Calu3 (cell line): ENCODE data around the gene ARF4. TPM values are rescaled to one million over a fixed set of nuclear protein-coding genes. Genes with fewer than 3 reads are reported as not detected.
A peak's percentile ranks its signal among the peaks of the same experiment; 100 is the strongest.
"Not testable (repeated sequence)": the region's sequence is repeated elsewhere in the genome, so short reads cannot be mapped to it uniquely, and the experiment has no call there.

Experiments
- Bru-seq: library from RNA; stranded (reverse); fragments of 400-500 nt; gene quantifications from one replicate; lab custom pipeline; 2021; lab: Mats Ljungman, UMichigan
- BruChase-seq, 2 experiments: library from RNA; stranded (reverse); fragments of 400-500 nt; gene quantifications; one replicate each; lab custom pipeline; 2021; lab: Mats Ljungman, UMichigan
- BruUV-seq: library from RNA; stranded (reverse); fragments of 400-500 nt; replicated peaks from 2 replicates; lab custom pipeline; 2021; lab: Mats Ljungman, UMichigan
- CTCF ChIA-PET: fragments of 300-600 bp; sonication (Branson Sonifier 250); formaldehyde crosslinking; loops from one replicate; lab custom pipeline; 2022; ENCODE audit warnings: antibody characterized with exemption; lab: Charles Lee
- DNase-seq: peaks from one replicate; pipeline ENCODE4 v3.0.0; 2022
- H3K27ac Mint-ChIP-seq: one replicate; pipeline ENCODE4 v1.8.0; 2022; ENCODE audit warnings: mixed read lengths; ENCODE audit not compliant: unreplicated experiment
- H3K27me3 Mint-ChIP-seq: one replicate; pipeline ENCODE4 v1.8.0; 2022; ENCODE audit warnings: mixed read lengths; ENCODE audit not compliant: unreplicated experiment
- H3K36me3 Mint-ChIP-seq: one replicate; pipeline ENCODE4 v1.8.0; 2022; ENCODE audit warnings: mild to moderate bottlenecking, moderate library complexity, mixed read lengths; ENCODE audit not compliant: insufficient read depth, unreplicated experiment
- H3K4me1 Mint-ChIP-seq: one replicate; pipeline ENCODE4 v1.8.0; 2022; ENCODE audit warnings: mild to moderate bottlenecking, low read depth, mixed read lengths; ENCODE audit not compliant: unreplicated experiment
- H3K4me3 Mint-ChIP-seq: one replicate; pipeline ENCODE4 v1.8.0; 2022; ENCODE audit warnings: mild to moderate bottlenecking, low read depth, moderate library complexity, mixed read lengths; ENCODE audit not compliant: unreplicated experiment
- H3K9me3 Mint-ChIP-seq: one replicate; pipeline ENCODE4 v1.8.0; 2022; ENCODE audit warnings: low read depth, mixed read lengths; ENCODE audit not compliant: unreplicated experiment
- intact Hi-C: fragments of 100-400 bp; cut with micrococcal nuclease; formaldehyde crosslinking; loops from one replicate; pipeline ENCODE4 v1.10.0; 2022; ENCODE audit not compliant: unreplicated experiment
- long read RNA-seq: library from polyadenylated mRNA; stranded (forward); transcript quantifications from one replicate; pipeline ENCODE4 v2.0.0, GENCODE V29; 2022
- total RNA-seq: library from RNA; stranded (reverse); gene quantifications from 2 replicates; pipeline ENCODE4 v1.2.3, GENCODE V29; 2022
- TF ChIP-seq, protein P1 (sequence below): fragments of 200-600 bp; IDR thresholded peaks from one replicate; pipeline ENCODE4 v1.8.0; 2022; ENCODE audit warnings: antibody characterized with exemption; ENCODE audit not compliant: unreplicated experiment

The ARF4 gene
- total RNA-seq (160 and 164 TPM in 2 replicates), Bru-seq, nascent RNA (percentile 97 among the genes with signal in this experiment), BruChase-seq, experiment 1, labeled RNA remaining after a 6-hour chase (percentile 97 among the genes with signal in this experiment), BruChase-seq, experiment 2, labeled RNA remaining after a 2-hour chase (percentile 95 among the genes with signal in this experiment)
- long read RNA-seq, transcript ARF4-201 (6 exons, 1,660 nt), result major isoform, 332 of 345 reads
- long read RNA-seq, partial matches to known transcripts, result 0 of 345 reads
- long read RNA-seq, other reads (novel, unspliced or antisense), result 11 of 345 reads

DNA sequence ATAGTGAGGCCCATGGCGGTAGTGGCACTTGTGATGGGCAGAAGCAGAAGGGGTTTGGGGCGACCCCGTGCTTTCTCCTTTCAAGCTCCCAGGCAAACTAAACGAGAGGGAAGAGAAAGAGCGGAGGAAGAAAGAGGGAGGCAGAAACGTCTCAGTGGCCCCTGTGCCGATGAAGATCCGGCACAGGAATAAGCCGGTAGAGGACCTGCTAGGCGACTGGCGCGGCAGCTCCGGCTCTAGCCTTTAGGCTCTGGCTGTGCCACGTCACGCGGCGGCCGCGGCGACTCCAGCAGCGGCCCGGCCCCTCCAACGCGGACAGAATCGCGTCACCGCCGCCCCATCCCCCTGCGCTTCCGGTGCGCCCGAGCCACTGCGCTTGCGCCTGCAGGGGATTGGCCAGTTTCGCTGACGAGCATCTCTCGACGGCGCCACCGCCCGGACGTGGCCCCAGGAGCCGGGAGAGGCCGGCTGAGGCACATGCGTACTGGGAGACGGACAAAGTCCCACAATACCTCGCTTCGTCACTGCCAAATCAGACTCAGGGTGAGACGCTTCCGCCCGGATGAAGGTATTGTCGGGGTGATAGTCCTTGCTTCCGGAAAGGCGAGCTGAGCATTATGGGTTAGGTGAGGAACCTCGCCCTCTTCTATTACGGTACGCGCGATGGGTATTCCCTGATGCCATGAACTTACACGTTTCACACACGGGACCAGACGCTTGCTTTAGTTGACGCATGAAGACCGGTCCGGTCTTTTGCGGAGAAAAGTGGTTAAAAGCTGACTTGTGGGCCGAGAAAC is at the start of gene ARF4:
Gene ARF4, minus strand, starts transcription at position 218 of the 797 bp plus-strand sequence. Its CDS starts 204 bp downstream, at position 14.
- intact Hi-C loops, result loop anchor here (10.0 kb wide), 1 partner anchor 157 kb away; the partner anchor contains the start of gene SLMAP
- Mint-ChIP-seq H3K27ac (peak within 1 kb of the TSS; percentile 86), H3K36me3 (peaks cover 73% of the 10 kb centered on the region), H3K4me1 (peaks cover 32% of the 10 kb centered on the region), H3K9me3 (no peaks in the 10 kb centered on the region), H3K27me3 (no peaks in the 10 kb centered on the region), H3K4me3 (peak within 1 kb of the TSS; percentile 87)
- BruUV-seq, result no TSS peak
- DNase-seq, result peak; percentile 99
- TF ChIP-seq, protein P1, sequence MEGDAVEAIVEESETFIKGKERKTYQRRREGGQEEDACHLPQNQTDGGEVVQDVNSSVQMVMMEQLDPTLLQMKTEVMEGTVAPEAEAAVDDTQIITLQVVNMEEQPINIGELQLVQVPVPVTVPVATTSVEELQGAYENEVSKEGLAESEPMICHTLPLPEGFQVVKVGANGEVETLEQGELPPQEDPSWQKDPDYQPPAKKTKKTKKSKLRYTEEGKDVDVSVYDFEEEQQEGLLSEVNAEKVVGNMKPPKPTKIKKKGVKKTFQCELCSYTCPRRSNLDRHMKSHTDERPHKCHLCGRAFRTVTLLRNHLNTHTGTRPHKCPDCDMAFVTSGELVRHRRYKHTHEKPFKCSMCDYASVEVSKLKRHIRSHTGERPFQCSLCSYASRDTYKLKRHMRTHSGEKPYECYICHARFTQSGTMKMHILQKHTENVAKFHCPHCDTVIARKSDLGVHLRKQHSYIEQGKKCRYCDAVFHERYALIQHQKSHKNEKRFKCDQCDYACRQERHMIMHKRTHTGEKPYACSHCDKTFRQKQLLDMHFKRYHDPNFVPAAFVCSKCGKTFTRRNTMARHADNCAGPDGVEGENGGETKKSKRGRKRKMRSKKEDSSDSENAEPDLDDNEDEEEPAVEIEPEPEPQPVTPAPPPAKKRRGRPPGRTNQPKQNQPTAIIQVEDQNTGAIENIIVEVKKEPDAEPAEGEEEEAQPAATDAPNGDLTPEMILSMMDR, result no peak
- CTCF ChIA-PET, result interaction anchor here (1.0 kb wide), 2 partner anchors 15 to 200 kb away, joined by 4 to 7 read pairs; no protein-coding TSS in a partner anchor

DNA sequence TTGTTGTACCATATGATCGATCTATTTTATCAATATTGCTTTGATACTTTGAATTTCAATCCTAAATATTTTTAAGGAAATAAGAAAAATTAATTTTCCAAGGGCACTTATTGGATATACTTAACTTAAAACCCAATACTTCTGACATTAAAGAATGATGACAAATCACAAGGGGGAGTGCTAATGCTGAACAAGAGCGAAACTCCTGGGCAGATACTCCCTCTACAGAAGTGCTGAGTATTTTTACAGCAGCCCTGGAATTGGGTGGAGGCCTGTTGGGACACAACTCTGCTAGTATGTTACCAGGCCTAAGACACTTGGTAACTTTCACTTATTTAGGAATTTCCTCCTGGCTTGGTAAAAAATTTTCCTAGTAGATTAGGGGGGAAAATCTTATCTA is 49.6 kb upstream of the ARF4 start:
- Mint-ChIP-seq H3K27me3 (no peaks in the 10 kb centered on the region), H3K4me3 (no peak overlapping the region), H3K9me3 (no peaks in the 10 kb centered on the region), H3K4me1 (peaks cover 10% of the 10 kb centered on the region), H3K36me3 (peaks cover 24% of the 10 kb centered on the region), H3K27ac (no peak overlapping the region)
- no TSS peak for BruUV-seq
- CTCF ChIA-PET, result interaction anchor here (0.5 kb wide), 1 partner anchor 78 kb away, joined by 3 read pairs; no protein-coding TSS in a partner anchor
- TF ChIP-seq, protein P1, result no peak
- intact Hi-C loops, result loop anchor here (1.0 kb wide), 1 partner anchor 42 kb away; no protein-coding TSS in a partner anchor
- DNase-seq, result no peak

DNA sequence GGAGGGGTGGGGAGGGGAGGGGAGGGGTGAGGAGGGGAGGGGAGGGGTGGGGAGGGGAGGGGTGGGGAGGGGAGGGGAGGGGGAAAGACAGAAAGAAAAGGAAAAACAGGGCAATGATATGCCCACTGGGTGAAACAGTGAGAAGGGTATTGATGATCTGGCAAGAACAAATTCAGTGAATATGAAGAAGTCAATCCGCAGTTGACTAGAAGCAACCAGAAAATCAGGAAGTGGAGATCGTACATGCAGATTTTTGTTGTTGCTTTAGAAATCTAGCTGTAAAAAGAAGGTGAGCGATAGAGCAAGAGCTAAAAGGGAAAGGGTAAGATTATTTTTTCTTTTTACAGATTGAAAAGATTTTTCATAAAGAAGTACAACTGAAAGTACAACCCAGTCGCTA is 47.6 kb upstream of the ARF4 start:
- intact Hi-C loops, result no loop called here
- no peak overlapping the region for H3K4me3 Mint-ChIP-seq
- no peak for DNase-seq
- peaks cover 10% of the 10 kb centered on the region for H3K4me1 Mint-ChIP-seq
- peaks cover 29% of the 10 kb centered on the region for H3K36me3 Mint-ChIP-seq
- H3K9me3 Mint-ChIP-seq, result no peaks in the 10 kb centered on the region
- no TSS peak for BruUV-seq
- H3K27ac Mint-ChIP-seq, result peak overlapping the region; percentile 10
- CTCF ChIA-PET, result no interaction called here
- H3K27me3 Mint-ChIP-seq, result no peaks in the 10 kb centered on the region
- TF ChIP-seq, protein P1, result no peak

DNA sequence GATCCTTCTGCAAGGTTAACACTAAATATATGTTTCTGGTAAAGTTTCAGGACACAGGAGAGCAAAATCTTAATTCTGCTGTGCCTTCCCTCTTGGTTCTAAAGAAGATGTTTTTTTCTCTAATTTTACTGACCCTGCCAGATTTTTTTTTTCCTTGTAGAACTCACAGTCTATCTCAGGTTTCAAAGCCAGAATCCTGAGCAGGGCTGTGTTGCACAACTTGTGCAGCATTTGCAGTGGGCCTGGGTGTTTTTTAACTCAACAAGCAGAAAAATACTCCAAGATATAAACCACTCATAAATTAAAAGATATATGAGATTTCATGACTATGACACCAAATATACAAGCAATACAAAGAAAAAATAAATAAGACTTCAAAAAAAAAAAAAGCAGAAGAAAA is 40.2 kb upstream of the ARF4 start:
- H3K36me3 Mint-ChIP-seq, result peaks cover 28% of the 10 kb centered on the region
- no peaks in the 10 kb centered on the region for H3K4me1 Mint-ChIP-seq
- H3K27ac Mint-ChIP-seq, result no peak overlapping the region
- intact Hi-C loops, result loop anchor here (10.0 kb wide), 1 partner anchor 217 kb away; no protein-coding TSS in a partner anchor
- CTCF ChIA-PET, result no interaction called here
- H3K9me3 Mint-ChIP-seq, result no peaks in the 10 kb centered on the region
- no peaks in the 10 kb centered on the region for H3K27me3 Mint-ChIP-seq
- TF ChIP-seq, protein P1, result no peak
- no peak overlapping the region for H3K4me3 Mint-ChIP-seq
- BruUV-seq, result no TSS peak
- no peak for DNase-seq

DNA sequence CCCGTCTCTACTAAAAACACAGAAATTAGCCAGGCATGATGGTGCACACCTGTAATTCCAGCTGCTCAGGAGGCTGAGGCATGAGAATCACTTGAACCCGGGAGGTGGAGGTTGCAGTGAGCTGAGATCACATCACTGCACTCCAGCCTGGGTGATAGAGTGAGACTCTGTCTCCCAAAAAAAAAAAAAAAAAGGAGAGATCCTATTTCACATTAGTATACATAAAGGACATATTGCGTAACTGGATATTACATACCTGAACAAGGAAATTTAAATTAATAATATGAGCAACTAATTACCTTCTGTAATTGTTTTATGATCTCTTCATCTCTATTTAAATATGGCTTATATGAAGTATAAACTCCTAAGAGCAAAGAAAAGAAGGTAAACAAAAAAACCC is 37.1 kb upstream of the ARF4 start:
- H3K27me3 Mint-ChIP-seq, CTCF ChIA-PET, DNase-seq, BruUV-seq, H3K27ac Mint-ChIP-seq, H3K9me3 Mint-ChIP-seq, H3K4me3 Mint-ChIP-seq, H3K4me1 Mint-ChIP-seq: not testable (repeated sequence)
- peaks cover 22% of the 10 kb centered on the region for H3K36me3 Mint-ChIP-seq
- intact Hi-C loops, result loop anchor here (10.0 kb wide), 1 partner anchor 221 kb away; no protein-coding TSS in a partner anchor
